IMR-90 (cell line): ENCODE data around the gene NUDT3.

ENCODE experiments used
- BHLHE40 ChIP-seq: fragments of 150-350 bp; IDR thresholded peaks from 2 replicates; pipeline ENCODE4 v1.6.1; 2016; ENCODE audit warnings: mild to moderate bottlenecking, low read depth, low read length
- POLR2A ChIP-seq: IDR thresholded peaks from 2 replicates; pipeline ENCODE4 v1.6.1; 2012; ENCODE audit warnings: mild to moderate bottlenecking, low read depth, low read length
- RFX5 ChIP-seq: IDR thresholded peaks from 2 replicates; pipeline ENCODE4 v1.8.0; 2012; ENCODE audit warnings: low read depth, mild to moderate bottlenecking, low read length, moderate library complexity
- TF ChIP-seq, protein P1 (sequence below): conservative IDR thresholded peaks from 2 replicates; pipeline ENCODE4 v1.5.1; 2012; ENCODE audit warnings: mild to moderate bottlenecking, low read depth, low read length, improper control_type of control experiment
- TF ChIP-seq, protein P2 (sequence below): fragments of 150-350 bp; IDR thresholded peaks from 2 replicates; pipeline ENCODE4 v1.6.1; 2017; ENCODE audit warnings: mild to moderate bottlenecking, antibody characterized with exemption, low read length, low read depth

DNA sequence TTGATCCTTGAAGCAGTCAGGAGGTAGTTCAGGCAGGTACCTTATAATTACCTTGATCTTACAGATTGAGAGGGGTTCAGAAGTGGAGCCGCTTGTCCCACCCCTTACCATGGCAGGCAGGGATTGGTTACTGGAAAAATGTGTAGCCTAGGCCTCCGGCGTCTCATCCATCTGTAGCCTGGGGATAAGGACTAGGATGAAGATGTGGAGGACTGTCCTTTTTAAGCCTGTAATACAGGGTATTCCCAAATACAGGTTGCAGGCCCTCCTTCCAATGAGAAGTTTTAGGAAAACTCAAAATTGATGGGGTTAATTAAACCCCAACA is 153.0 kb downstream of the NUDT3 start:
- TF ChIP-seq BHLHE40 (no peak), POLR2A (no peak), RFX5 (no peak)
- TF ChIP-seq, protein P1, sequence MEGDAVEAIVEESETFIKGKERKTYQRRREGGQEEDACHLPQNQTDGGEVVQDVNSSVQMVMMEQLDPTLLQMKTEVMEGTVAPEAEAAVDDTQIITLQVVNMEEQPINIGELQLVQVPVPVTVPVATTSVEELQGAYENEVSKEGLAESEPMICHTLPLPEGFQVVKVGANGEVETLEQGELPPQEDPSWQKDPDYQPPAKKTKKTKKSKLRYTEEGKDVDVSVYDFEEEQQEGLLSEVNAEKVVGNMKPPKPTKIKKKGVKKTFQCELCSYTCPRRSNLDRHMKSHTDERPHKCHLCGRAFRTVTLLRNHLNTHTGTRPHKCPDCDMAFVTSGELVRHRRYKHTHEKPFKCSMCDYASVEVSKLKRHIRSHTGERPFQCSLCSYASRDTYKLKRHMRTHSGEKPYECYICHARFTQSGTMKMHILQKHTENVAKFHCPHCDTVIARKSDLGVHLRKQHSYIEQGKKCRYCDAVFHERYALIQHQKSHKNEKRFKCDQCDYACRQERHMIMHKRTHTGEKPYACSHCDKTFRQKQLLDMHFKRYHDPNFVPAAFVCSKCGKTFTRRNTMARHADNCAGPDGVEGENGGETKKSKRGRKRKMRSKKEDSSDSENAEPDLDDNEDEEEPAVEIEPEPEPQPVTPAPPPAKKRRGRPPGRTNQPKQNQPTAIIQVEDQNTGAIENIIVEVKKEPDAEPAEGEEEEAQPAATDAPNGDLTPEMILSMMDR = no peak
- TF ChIP-seq, protein P2, sequence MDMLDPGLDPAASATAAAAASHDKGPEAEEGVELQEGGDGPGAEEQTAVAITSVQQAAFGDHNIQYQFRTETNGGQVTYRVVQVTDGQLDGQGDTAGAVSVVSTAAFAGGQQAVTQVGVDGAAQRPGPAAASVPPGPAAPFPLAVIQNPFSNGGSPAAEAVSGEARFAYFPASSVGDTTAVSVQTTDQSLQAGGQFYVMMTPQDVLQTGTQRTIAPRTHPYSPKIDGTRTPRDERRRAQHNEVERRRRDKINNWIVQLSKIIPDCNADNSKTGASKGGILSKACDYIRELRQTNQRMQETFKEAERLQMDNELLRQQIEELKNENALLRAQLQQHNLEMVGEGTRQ = no peak
